Pericardium fibroblast (primary cell): ENCODE measurements around the gene C1S. TPM values are rescaled to one million over a fixed set of nuclear protein-coding genes. Genes with fewer than 3 reads are reported as not detected.

Source experiments
- total RNA-seq: library from RNA; depleted of rRNA; stranded (reverse); fragments of >200 nt; gene quantifications from 2 replicates; pipeline ENCODE4 v1.2.3, GENCODE V29; 2015

Gene C1S
- total RNA-seq, result 273 and 492 TPM in 2 replicates

DNA sequence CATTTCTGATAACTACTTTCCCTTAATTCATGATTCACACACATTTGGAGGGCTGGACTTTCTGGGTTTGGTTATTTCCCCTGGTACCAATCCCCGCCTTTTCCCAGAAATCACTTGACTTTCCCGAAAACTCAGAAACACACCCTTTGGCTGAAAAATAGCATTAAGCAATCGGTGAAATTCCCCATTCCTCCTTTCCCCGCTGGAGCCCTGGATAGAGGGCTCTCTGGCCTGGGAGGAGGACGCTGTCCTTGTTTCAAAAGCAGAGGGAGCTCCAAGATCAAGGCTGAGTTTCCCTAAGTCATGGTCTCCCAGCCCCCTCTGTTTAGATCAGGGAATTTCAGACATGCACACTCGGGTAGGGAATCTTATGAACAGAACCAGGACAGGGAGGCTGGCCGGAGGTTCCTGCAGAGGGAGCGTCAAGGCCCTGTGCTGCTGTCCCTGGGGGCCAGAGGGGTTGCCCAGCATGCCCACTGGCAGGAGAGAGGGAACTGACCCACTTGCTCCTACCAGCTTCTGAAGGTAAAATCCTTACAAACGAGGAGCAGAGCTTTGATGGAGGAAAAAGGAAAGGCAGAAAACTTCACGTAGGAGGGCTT lies at the start of gene C1S:
TSS of gene C1S (plus strand) at position 366 of the 602 bp plus-strand sequence. CDS start 1,195 bp downstream, outside the sequence.

DNA sequence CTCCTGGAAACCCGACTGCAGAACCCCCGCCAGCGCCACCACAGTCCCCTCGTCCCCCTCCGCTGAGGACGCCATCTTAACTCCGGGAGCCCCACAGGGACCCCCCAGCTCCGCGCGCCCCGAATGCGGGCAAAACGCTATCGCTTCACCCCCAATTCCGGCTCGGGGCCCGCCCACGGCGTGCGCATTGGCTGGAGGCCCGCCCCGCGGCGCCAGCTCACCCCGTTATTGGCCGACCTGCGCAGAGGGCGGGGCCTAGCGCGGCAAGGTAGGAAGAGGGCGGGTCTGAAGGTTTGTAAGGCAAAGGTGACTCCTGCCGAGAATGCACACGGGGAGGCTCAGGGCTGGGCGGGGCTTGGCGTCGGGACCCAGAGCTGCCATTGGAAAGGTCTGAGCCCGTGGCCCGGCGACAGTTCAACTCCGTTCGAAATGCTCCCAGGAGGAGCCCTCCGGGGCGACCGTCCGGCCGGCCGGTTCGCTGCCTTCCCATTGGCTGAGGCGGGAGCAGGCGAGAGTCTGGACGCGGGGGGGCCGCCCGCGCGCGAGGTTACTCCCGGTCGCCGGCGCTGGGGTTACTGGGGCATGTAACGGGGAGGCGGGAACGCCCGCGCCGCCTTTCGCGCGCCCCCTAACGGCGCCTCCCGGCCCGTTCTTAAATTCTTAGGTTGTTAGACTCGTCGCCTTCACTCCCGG lies 42.0 kb upstream of the C1S start, which contains the start of gene LPCAT3:
TSS of gene LPCAT3 (minus strand) at position 127 of the 693 bp plus-strand sequence. CDS start at position 75, 52 bp downstream.

DNA sequence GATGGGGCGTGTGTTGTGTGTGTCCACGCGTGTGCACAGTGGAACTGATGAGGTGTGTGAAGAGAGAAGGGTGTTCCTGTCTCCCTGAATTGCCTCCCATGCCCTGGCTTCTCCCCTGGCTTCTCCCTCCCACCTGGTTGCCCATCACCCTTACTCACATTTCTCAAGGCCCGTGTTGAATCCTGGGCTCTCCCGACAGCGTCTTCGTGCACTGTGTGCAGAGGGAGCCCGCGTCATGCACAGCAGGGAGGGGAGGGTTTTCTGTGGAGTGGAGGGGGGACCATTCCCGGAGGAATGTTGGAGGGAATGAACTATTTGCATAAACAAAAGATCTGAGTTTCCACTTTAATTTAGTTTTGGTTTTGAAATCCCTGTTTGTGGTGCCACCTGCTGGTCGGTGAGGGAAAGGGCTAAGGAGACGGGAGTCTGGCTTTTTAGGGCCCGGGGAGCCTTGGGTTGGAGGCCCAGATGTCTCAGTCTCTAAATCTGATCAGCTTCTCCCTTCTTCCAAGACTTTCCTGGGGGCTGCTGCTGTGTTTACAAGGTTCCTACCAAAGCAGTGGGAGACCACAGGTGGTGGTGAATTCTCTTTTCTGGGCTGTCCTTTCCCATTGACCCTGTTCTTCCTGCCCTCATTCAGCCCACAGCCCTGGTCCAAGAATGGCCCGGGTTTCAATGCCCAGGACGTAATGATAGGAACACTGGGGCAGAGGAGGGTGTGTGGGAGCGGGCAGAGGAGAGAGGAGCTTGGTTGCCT lies 31.9 kb downstream of the C1S start, which contains the start of gene C1R:
TSS of gene C1R (minus strand) at position 217 of the 757 bp plus-strand sequence. CDS start at position 160, 57 bp downstream.

DNA sequence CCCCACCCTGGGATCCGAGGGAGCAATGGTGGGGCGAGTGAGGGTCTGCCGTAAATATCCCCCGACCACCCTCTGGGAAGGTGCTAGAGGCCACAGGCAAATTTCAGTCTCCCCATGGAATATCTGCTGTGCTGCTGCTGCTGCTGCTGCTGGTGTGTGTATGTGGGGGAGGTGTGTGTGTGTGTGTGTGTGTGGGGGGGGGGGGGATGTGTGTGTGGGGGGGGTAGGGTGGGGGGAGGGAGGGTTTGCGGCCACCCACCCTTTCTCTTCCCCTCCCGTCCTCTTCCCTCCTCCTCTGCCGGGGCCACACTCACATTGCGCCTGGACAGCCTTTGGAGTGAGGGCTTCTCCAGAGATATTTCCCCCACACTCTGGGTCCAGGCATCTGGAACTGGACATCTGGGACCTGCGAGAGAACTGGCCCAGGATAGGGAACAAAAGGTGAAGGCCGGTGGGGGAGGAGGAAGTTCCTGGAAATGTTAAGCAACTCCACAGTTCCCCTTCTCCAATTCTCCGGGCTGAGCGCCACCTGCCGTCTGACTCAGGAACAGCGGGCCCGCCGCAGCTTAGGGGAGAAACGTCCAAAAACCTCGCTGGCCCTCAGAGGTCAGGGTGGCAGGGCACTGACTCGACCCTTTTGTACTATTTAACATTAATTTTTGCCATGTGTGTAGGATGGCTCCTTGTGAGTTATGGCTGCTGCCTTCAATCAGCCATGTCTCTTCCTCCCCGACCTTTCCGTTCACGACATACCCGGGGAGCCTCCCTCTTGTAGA lies 48.5 kb downstream of the C1S start, which contains the start of gene C1RL:
TSS of gene C1RL (minus strand) at position 419 of the 776 bp plus-strand sequence. CDS start at position 385, 34 bp downstream.

Other genes starting within 250 kb of the C1S start
- 3.7 and 5.6 TPM in 2 replicates for gene GPR162, start 238.9 kb upstream of the C1S start, total RNA-seq
- 43.3 and 62.4 TPM in 2 replicates for gene P3H3, start 232.3 kb upstream of the C1S start, total RNA-seq
- 0.35 and 1.1 TPM in 2 replicates for gene GNB3, start 219.8 kb upstream of the C1S start, total RNA-seq
- gene CDCA3, start 209.4 kb upstream of the C1S start, total RNA-seq, result 1.0 and 2.6 TPM in 2 replicates
- 39.8 and 51.8 TPM in 2 replicates for gene USP5, start 208.6 kb upstream of the C1S start, total RNA-seq
- 799 and 1,433 TPM in 2 replicates for gene TPI1, start 193.2 kb upstream of the C1S start, total RNA-seq
- 5.5 and 12.3 TPM in 2 replicates for gene SPSB2, start 187.4 kb upstream of the C1S start, total RNA-seq
- gene LRRC23, start 155.9 kb upstream of the C1S start, total RNA-seq, result 6.3 and 14.0 TPM in 2 replicates
- 11.0 and 11.9 TPM in 2 replicates for gene ENO2, start 146.1 kb upstream of the C1S start, total RNA-seq
- gene ATN1, start 132.8 kb upstream of the C1S start, total RNA-seq, result 19.6 and 24.9 TPM in 2 replicates
- not detected in 2 replicates for gene RNU7-1, start 116.9 kb upstream of the C1S start, total RNA-seq
- 344 and 451 TPM in 2 replicates for gene C12orf57, start 116.7 kb upstream of the C1S start, total RNA-seq
- not detected in 2 replicates for gene PTPN6, start 109.4 kb upstream of the C1S start, total RNA-seq
- gene PHB2, start 90.1 kb upstream of the C1S start, total RNA-seq, result 224 and 365 TPM in 2 replicates
- 28.3 and 32.0 TPM in 2 replicates for gene EMG1, start 89.8 kb upstream of the C1S start, total RNA-seq
- 33.8 and 35.5 TPM in 2 replicates for gene LPCAT3, start 42.2 kb upstream of the C1S start, total RNA-seq
- gene C1R, start 31.7 kb downstream of the C1S start, total RNA-seq, result 586 and 850 TPM in 2 replicates
- 47.3 and 68.0 TPM in 2 replicates for gene C1RL, start 48.5 kb downstream of the C1S start, total RNA-seq
- gene RBP5, start 68.2 kb downstream of the C1S start, total RNA-seq, result 0.58 TPM in 1 of 2 replicates, not detected in the other
- 10.9 and 13.2 TPM in 2 replicates for gene CLSTN3, start 69.7 kb downstream of the C1S start, total RNA-seq
- gene PEX5, start 129.0 kb downstream of the C1S start, total RNA-seq, result 16.8 and 32.9 TPM in 2 replicates
- gene ACSM4, start 243.4 kb downstream of the C1S start, total RNA-seq, result not detected in 2 replicates